ENCODE measurements around the gene PRKD2.

- TF ChIP-seq CTCF (IDR thresholded peaks at IDR 0.05; ENCODE audit: poor library complexity, severe bottlenecking) = no peak
- no peak for TF ChIP-seq EP300 (conservative IDR thresholded peaks at IDR 0.05; ENCODE audit: poor library complexity, severe bottlenecking)
- no peak for TF ChIP-seq EZH2 (IDR thresholded peaks at IDR 0.05; ENCODE audit: borderline replicate concordance, insufficient read depth, low read length, poor library complexity, severe bottlenecking)
- no peak for TF ChIP-seq MXI1 (conservative IDR thresholded peaks at IDR 0.05; ENCODE audit: poor library complexity, severe bottlenecking)
These were observed 29.3 kb downstream of the PRKD2 start for GRCh38 chr19:46687438-46688145.
